ENCODE results near the gene CERS2.

GRCh38 chr1:150964164-150964489 is 10.5 kb downstream of the CERS2 start:
- TF ChIP-seq SP1 (IDR thresholded peaks at IDR 0.05): no peak
- TF ChIP-seq HNF4A (conservative IDR thresholded peaks at IDR 0.05): no peak
- TF ChIP-seq, protein P1, sequence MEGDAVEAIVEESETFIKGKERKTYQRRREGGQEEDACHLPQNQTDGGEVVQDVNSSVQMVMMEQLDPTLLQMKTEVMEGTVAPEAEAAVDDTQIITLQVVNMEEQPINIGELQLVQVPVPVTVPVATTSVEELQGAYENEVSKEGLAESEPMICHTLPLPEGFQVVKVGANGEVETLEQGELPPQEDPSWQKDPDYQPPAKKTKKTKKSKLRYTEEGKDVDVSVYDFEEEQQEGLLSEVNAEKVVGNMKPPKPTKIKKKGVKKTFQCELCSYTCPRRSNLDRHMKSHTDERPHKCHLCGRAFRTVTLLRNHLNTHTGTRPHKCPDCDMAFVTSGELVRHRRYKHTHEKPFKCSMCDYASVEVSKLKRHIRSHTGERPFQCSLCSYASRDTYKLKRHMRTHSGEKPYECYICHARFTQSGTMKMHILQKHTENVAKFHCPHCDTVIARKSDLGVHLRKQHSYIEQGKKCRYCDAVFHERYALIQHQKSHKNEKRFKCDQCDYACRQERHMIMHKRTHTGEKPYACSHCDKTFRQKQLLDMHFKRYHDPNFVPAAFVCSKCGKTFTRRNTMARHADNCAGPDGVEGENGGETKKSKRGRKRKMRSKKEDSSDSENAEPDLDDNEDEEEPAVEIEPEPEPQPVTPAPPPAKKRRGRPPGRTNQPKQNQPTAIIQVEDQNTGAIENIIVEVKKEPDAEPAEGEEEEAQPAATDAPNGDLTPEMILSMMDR (IDR thresholded peaks at IDR 0.05; ENCODE audit: low read depth, low read length, missing input control): no peak
- TF ChIP-seq, protein P2, sequence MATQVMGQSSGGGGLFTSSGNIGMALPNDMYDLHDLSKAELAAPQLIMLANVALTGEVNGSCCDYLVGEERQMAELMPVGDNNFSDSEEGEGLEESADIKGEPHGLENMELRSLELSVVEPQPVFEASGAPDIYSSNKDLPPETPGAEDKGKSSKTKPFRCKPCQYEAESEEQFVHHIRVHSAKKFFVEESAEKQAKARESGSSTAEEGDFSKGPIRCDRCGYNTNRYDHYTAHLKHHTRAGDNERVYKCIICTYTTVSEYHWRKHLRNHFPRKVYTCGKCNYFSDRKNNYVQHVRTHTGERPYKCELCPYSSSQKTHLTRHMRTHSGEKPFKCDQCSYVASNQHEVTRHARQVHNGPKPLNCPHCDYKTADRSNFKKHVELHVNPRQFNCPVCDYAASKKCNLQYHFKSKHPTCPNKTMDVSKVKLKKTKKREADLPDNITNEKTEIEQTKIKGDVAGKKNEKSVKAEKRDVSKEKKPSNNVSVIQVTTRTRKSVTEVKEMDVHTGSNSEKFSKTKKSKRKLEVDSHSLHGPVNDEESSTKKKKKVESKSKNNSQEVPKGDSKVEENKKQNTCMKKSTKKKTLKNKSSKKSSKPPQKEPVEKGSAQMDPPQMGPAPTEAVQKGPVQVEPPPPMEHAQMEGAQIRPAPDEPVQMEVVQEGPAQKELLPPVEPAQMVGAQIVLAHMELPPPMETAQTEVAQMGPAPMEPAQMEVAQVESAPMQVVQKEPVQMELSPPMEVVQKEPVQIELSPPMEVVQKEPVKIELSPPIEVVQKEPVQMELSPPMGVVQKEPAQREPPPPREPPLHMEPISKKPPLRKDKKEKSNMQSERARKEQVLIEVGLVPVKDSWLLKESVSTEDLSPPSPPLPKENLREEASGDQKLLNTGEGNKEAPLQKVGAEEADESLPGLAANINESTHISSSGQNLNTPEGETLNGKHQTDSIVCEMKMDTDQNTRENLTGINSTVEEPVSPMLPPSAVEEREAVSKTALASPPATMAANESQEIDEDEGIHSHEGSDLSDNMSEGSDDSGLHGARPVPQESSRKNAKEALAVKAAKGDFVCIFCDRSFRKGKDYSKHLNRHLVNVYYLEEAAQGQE (IDR thresholded peaks at IDR 0.05): no peak
- no peak for TF ChIP-seq FOXA1 (IDR thresholded peaks at IDR 0.05)
- no peak for TF ChIP-seq ZBTB33 (IDR thresholded peaks at IDR 0.05)
- TF ChIP-seq, protein P3, sequence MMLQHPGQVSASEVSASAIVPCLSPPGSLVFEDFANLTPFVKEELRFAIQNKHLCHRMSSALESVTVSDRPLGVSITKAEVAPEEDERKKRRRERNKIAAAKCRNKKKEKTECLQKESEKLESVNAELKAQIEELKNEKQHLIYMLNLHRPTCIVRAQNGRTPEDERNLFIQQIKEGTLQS (IDR thresholded peaks at IDR 0.05): no peak

Data from liver (tissue), 3 donors.